AG04449 (cell line): ENCODE measurements around the gene HS6ST1.
"Not testable (repeated sequence)": the region's sequence is repeated elsewhere in the genome, so short reads cannot be mapped to it uniquely, and the experiment has no call there.

Source experiments
- CTCF ChIA-PET: fragments of 350-600 bp; formaldehyde crosslinking; extraction: SDS; loops from one replicate; lab custom pipeline; 2021; ENCODE audit warnings: antibody characterized with exemption; lab: Yijun Ruan, JAX
- POLR2A ChIA-PET: fragments of 400-600, 350-600 bp; formaldehyde crosslinking; extraction: SDS; loops from one replicate; lab custom pipeline; 2020; ENCODE audit warnings: antibody characterized with exemption, inconsistent platforms; lab: Yijun Ruan, JAX
- DNase-seq: peaks from one replicate; pipeline ENCODE4 v3.0.0-alpha.2; 2010; ENCODE audit warnings: low read depth, low spot score
- H3K4me3 ChIP-seq: 2 replicates; pipeline ENCODE4 v1.5.1; 2011; ENCODE audit warnings: low read depth, mild to moderate bottlenecking, control low read depth, low read length
- CTCF ChIP-seq: IDR thresholded peaks from one replicate; pipeline ENCODE4 v1.5.1; 2011; ENCODE audit warnings: mild to moderate bottlenecking, moderate library complexity, low read length, control low read depth, inconsistent platforms; ENCODE audit not compliant: insufficient read depth; ENCODE audit errors: missing control alignments

HS6ST1 gene

GRCh38 chr2:128269990-128270671 lies 48.5 kb downstream of the HS6ST1 start:
- TF ChIP-seq CTCF: no peak
- no peak overlapping the region for H3K4me3 ChIP-seq
- ChIA-PET POLR2A (no interaction called here), CTCF (interaction anchor here (1.5 kb wide), 1 partner anchor 31 kb away, joined by 4 read pairs; no protein-coding TSS in a partner anchor)
- no peak for DNase-seq

- POLR2A ChIA-PET: no interaction called here
Measured at GRCh38 chr2:128269063-128269989, 49.3 kb downstream of the HS6ST1 start.

GRCh38 chr2:128268611-128269010 lies 50.1 kb downstream of the HS6ST1 start:
- CTCF ChIA-PET, POLR2A ChIA-PET, H3K4me3 ChIP-seq, DNase-seq: not testable (repeated sequence)

More at GRCh38 chr2:128269063-128269989, 49.3 kb downstream of the HS6ST1 start:
- TF ChIP-seq CTCF: no peak
- CTCF ChIA-PET: interaction anchor here (1.5 kb wide), 1 partner anchor 32 kb away, joined by 4 read pairs; no protein-coding TSS in a partner anchor
- DNase-seq: no peak
- H3K4me3 ChIP-seq: no peak overlapping the region

GRCh38 chr2:128268145-128268544 lies 50.5 kb downstream of the HS6ST1 start:
- H3K4me3 ChIP-seq, DNase-seq, CTCF ChIA-PET, POLR2A ChIA-PET: not testable (repeated sequence)

- CTCF ChIA-PET, DNase-seq: not testable (repeated sequence)
Measured at GRCh38 chr2:128267649-128268048, 51.0 kb downstream of the HS6ST1 start.

GRCh38 chr2:128267197-128267596 lies 51.5 kb downstream of the HS6ST1 start:
- H3K4me3 ChIP-seq, CTCF ChIA-PET: not testable (repeated sequence)

More at GRCh38 chr2:128267649-128268048, 51.0 kb downstream of the HS6ST1 start:
- H3K4me3 ChIP-seq, POLR2A ChIA-PET: not testable (repeated sequence)

GRCh38 chr2:128266463-128266862 lies 52.2 kb downstream of the HS6ST1 start:
- H3K4me3 ChIP-seq, DNase-seq, POLR2A ChIA-PET, CTCF ChIA-PET: not testable (repeated sequence)

More at GRCh38 chr2:128267197-128267596, 51.5 kb downstream of the HS6ST1 start:
- POLR2A ChIA-PET, DNase-seq: not testable (repeated sequence)

GRCh38 chr2:128265608-128265993 lies 53.1 kb downstream of the HS6ST1 start:
- H3K4me3 ChIP-seq, POLR2A ChIA-PET, CTCF ChIA-PET, DNase-seq: not testable (repeated sequence)

- no peak overlapping the region for H3K4me3 ChIP-seq
- no peak for DNase-seq
- CTCF ChIA-PET: no interaction called here
- POLR2A ChIA-PET: no interaction called here
- no peak for TF ChIP-seq CTCF
Measured at GRCh38 chr2:128264881-128265607, 53.6 kb downstream of the HS6ST1 start.
